Activated naive CD8-positive, alpha-beta T cell treated with anti-CD3 and anti-CD28 coated beads, Interleukin-2, amount 10 ng/mL, durations not matched to agents 7 days and 5 days (primary cell): ENCODE data around the gene CAP2. TPM values are rescaled to one million over a fixed set of nuclear protein-coding genes. Genes with fewer than 3 reads are reported as not detected.

Experiments
- ATAC-seq: fragments of 150-1000 bp; cut with Tn5 transposase; one replicate; pipeline ENCODE4 v1.10.0; 2021; ENCODE audit warnings: low read depth, moderate library complexity
- POLR2A ChIA-PET: fragments of 350-600 bp; sonication (Branson Sonifier 250); formaldehyde crosslinking; loops from one replicate; lab custom pipeline; 2021; ENCODE audit warnings: antibody characterized with exemption; lab: Charles Lee
- DNase-seq: peaks from one replicate; pipeline ENCODE4 v3.0.0; 2021
- H3K27ac Mint-ChIP-seq: one replicate; pipeline ENCODE4 v1.8.0; 2022; ENCODE audit warnings: mild to moderate bottlenecking, mixed read lengths
- H3K27me3 Mint-ChIP-seq: one replicate; pipeline ENCODE4 v1.8.0; 2022; ENCODE audit warnings: mild to moderate bottlenecking, moderate library complexity, mixed read lengths
- H3K36me3 Mint-ChIP-seq: one replicate; pipeline ENCODE4 v1.8.0; 2021; ENCODE audit warnings: mild to moderate bottlenecking, mixed read lengths
- H3K4me1 Mint-ChIP-seq: one replicate; pipeline ENCODE4 v1.8.0; 2021; ENCODE audit warnings: mixed read lengths
- H3K4me3 Mint-ChIP-seq: one replicate; pipeline ENCODE4 v1.8.0; 2022; ENCODE audit warnings: mild to moderate bottlenecking, moderate library complexity, mixed read lengths
- H3K9me3 Mint-ChIP-seq: one replicate; pipeline ENCODE4 v1.8.0; 2021; ENCODE audit warnings: mixed read lengths
- total RNA-seq, 2 experiments: library from RNA; stranded (reverse); gene quantifications; one replicate each; pipeline ENCODE4 v1.2.3, GENCODE V29; 2021

The CAP2 gene
- total RNA-seq, 2 experiments from 2014 or later, result not detected

DNA sequence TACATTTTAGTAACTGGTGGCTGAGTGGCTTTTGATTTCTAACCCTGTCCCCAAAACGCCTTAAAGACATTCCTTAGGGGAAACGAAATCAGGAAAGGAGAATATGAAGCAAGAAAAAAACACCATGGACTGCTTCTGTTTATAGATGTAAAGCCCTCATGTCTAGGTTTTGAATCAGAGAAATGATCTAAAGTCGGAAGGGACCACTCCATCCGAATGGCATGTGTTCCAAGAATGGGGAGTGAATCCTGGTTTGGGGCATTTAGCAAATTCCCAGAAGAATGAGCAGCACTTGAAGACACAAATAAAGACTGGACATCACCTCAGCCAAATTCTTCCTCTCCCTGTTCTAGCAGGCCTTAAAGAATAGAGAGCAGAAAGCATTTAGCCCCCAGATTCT, 65.6 kb downstream of the CAP2 start:
- ATAC-seq, result no peak
- no peaks in the 10 kb centered on the region for H3K4me1 Mint-ChIP-seq

GRCh38 chr6:17460862-17461261, 67.5 kb downstream of the CAP2 start:
- no peak overlapping the region for H3K4me3 Mint-ChIP-seq
- H3K27ac Mint-ChIP-seq, result no peak overlapping the region
- H3K36me3 Mint-ChIP-seq, result no peaks in the 10 kb centered on the region
- no peak for ATAC-seq
- POLR2A ChIA-PET, result no interaction called here
- no peaks in the 10 kb centered on the region for H3K4me1 Mint-ChIP-seq
- H3K27me3 Mint-ChIP-seq, result peaks cover 9% of the 10 kb centered on the region
- no peak for DNase-seq
- no peaks in the 10 kb centered on the region for H3K9me3 Mint-ChIP-seq

More for the DNA sequence above, 65.6 kb downstream of the CAP2 start:
- H3K36me3 Mint-ChIP-seq, result no peaks in the 10 kb centered on the region
- H3K27me3 Mint-ChIP-seq, result peaks cover 9% of the 10 kb centered on the region
- POLR2A ChIA-PET, result no interaction called here
- H3K4me3 Mint-ChIP-seq, result no peak overlapping the region
- DNase-seq, result no peak
- H3K9me3 Mint-ChIP-seq, result no peaks in the 10 kb centered on the region
- no peak overlapping the region for H3K27ac Mint-ChIP-seq

GRCh38 chr6:17466147-17466546, 72.8 kb downstream of the CAP2 start:
- H3K4me1 Mint-ChIP-seq, result no peaks in the 10 kb centered on the region
- H3K27me3 Mint-ChIP-seq, result peaks cover 5% of the 10 kb centered on the region
- no peak for DNase-seq
- POLR2A ChIA-PET, result no interaction called here
- no peaks in the 10 kb centered on the region for H3K9me3 Mint-ChIP-seq
- H3K36me3 Mint-ChIP-seq, result no peaks in the 10 kb centered on the region
- H3K4me3 Mint-ChIP-seq, result no peak overlapping the region
- ATAC-seq, result no peak
- no peak overlapping the region for H3K27ac Mint-ChIP-seq

DNA sequence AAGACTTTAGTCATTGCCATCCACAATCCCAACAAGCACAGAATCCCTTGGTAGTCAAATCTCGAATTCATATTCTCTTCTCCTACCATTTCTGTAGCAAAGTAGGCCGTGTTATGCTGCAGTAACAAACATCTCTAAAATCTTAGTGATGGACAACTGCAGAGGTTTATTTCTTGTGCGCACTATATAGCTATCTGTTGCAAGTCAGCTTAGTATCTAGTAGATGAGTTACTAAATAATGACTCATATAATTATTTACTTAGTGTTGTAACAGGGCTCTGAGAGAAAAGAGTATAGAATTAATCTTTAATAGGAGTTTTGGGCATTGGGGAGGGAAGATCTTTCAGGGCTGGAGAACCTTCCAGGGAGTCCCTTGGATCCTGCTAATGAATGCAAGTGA, 73.3 kb downstream of the CAP2 start:
- H3K36me3 Mint-ChIP-seq, result no peaks in the 10 kb centered on the region
- DNase-seq, result no peak
- POLR2A ChIA-PET, result no interaction called here
- no peak overlapping the region for H3K4me3 Mint-ChIP-seq
- no peak overlapping the region for H3K27ac Mint-ChIP-seq
- no peak for ATAC-seq
- peaks cover 5% of the 10 kb centered on the region for H3K27me3 Mint-ChIP-seq
- no peaks in the 10 kb centered on the region for H3K9me3 Mint-ChIP-seq
- no peaks in the 10 kb centered on the region for H3K4me1 Mint-ChIP-seq

GRCh38 chr6:17469006-17469832, 75.8 kb downstream of the CAP2 start:
- H3K36me3 Mint-ChIP-seq, result no peaks in the 10 kb centered on the region
- ATAC-seq, result no peak
- no peaks in the 10 kb centered on the region for H3K9me3 Mint-ChIP-seq
- H3K27me3 Mint-ChIP-seq, result peaks cover 5% of the 10 kb centered on the region
- no peaks in the 10 kb centered on the region for H3K4me1 Mint-ChIP-seq
- DNase-seq, result no peak
- H3K4me3 Mint-ChIP-seq, result no peak overlapping the region
- H3K27ac Mint-ChIP-seq, result no peak overlapping the region
- POLR2A ChIA-PET, result no interaction called here

DNA sequence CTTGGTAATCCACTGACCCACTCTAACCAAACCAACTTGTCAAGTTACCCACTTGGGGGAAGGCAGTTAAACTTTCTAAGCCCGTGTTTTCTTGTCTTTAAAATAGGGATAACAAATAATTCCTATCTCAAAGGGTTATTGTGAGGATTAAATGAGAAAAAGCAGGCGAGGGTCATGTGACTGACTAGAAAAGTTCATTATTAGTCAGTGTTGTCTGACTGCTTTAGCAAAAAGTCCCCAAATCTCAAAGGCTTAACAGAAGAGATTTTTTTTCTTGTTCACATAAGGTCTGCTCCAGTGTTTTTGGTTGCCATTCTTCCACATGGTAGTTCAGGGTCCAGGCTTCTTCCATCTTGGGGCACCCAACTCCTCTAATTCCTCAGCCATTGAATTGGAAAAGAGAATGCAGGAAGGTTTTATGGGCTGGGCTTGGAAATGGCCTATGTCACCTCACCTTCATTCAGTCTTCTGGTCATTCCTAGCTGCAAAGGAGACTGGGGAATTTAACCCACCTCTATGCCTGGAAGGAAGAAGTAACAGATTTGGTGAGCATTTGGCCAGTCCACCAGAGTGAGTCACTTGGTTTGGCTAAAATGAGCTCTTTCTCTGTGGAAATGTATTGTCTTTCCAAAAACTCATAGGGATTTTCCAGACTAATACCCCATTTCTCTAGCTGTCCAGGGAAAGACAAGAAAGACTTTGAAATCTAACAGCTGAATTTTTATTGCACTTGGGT, 77.0 kb downstream of the CAP2 start:
- H3K9me3 Mint-ChIP-seq, result no peaks in the 10 kb centered on the region
- POLR2A ChIA-PET, result no interaction called here
- no peak overlapping the region for H3K4me3 Mint-ChIP-seq
- no peaks in the 10 kb centered on the region for H3K4me1 Mint-ChIP-seq
- H3K27me3 Mint-ChIP-seq, result peaks cover 5% of the 10 kb centered on the region
- DNase-seq, result no peak
- no peak for ATAC-seq
- no peaks in the 10 kb centered on the region for H3K36me3 Mint-ChIP-seq
- no peak overlapping the region for H3K27ac Mint-ChIP-seq

- no peaks in the 10 kb centered on the region for H3K4me1 Mint-ChIP-seq
- H3K36me3 Mint-ChIP-seq, result no peaks in the 10 kb centered on the region
- no peak for ATAC-seq
- no peak overlapping the region for H3K27ac Mint-ChIP-seq
- H3K27me3 Mint-ChIP-seq, result peaks cover 4% of the 10 kb centered on the region
- no peaks in the 10 kb centered on the region for H3K9me3 Mint-ChIP-seq
- DNase-seq, result no peak
- H3K4me3 Mint-ChIP-seq, result no peak overlapping the region
- POLR2A ChIA-PET, result no interaction called here
These were observed 77.5 kb downstream of the CAP2 start for GRCh38 chr6:17470938-17471327.

- ATAC-seq, result no peak
- POLR2A ChIA-PET, result no interaction called here
- peaks cover 4% of the 10 kb centered on the region for H3K27me3 Mint-ChIP-seq
- no peak for DNase-seq
- no peak overlapping the region for H3K27ac Mint-ChIP-seq
- H3K36me3 Mint-ChIP-seq, result no peaks in the 10 kb centered on the region
- no peaks in the 10 kb centered on the region for H3K9me3 Mint-ChIP-seq
- no peak overlapping the region for H3K4me3 Mint-ChIP-seq
- H3K4me1 Mint-ChIP-seq, result no peaks in the 10 kb centered on the region
These were observed 79.3 kb downstream of the CAP2 start for GRCh38 chr6:17472653-17473183.

- H3K27me3 Mint-ChIP-seq, result peaks cover 2% of the 10 kb centered on the region
- no peaks in the 10 kb centered on the region for H3K9me3 Mint-ChIP-seq
- ATAC-seq (no peak), DNase-seq (no peak)
- H3K4me1 Mint-ChIP-seq, result no peaks in the 10 kb centered on the region
- H3K27ac Mint-ChIP-seq, result no peak overlapping the region
- no peak overlapping the region for H3K4me3 Mint-ChIP-seq
- POLR2A ChIA-PET, result no interaction called here
- no peaks in the 10 kb centered on the region for H3K36me3 Mint-ChIP-seq
These were observed 80.2 kb downstream of the CAP2 start for GRCh38 chr6:17473554-17473953.

GRCh38 chr6:17474289-17474688, 80.9 kb downstream of the CAP2 start:
- Mint-ChIP-seq H3K4me3 (no peak overlapping the region), H3K36me3 (no peaks in the 10 kb centered on the region), H3K9me3 (no peaks in the 10 kb centered on the region), H3K27me3 (peaks cover 2% of the 10 kb centered on the region), H3K4me1 (no peaks in the 10 kb centered on the region), H3K27ac (no peak overlapping the region)
- ATAC-seq, result no peak
- POLR2A ChIA-PET, result no interaction called here
- no peak for DNase-seq

GRCh38 chr6:17475606-17476244, 82.3 kb downstream of the CAP2 start:
- Mint-ChIP-seq H3K27me3 (peaks cover 2% of the 10 kb centered on the region), H3K36me3 (no peaks in the 10 kb centered on the region), H3K9me3 (no peaks in the 10 kb centered on the region), H3K27ac (no peak overlapping the region), H3K4me1 (no peaks in the 10 kb centered on the region), H3K4me3 (no peak overlapping the region)
- DNase-seq (no peak), ATAC-seq (no peak)
- POLR2A ChIA-PET, result no interaction called here

GRCh38 chr6:17476511-17476910, 83.1 kb downstream of the CAP2 start:
- Mint-ChIP-seq H3K27ac (no peak overlapping the region), H3K27me3 (peaks cover 2% of the 10 kb centered on the region), H3K4me1 (no peaks in the 10 kb centered on the region), H3K9me3 (no peaks in the 10 kb centered on the region), H3K36me3 (no peaks in the 10 kb centered on the region), H3K4me3 (no peak overlapping the region)
- ATAC-seq (no peak), DNase-seq (no peak)
- POLR2A ChIA-PET, result no interaction called here

- Mint-ChIP-seq H3K36me3 (no peaks in the 10 kb centered on the region), H3K4me3 (no peak overlapping the region), H3K9me3 (no peaks in the 10 kb centered on the region), H3K27ac (no peak overlapping the region), H3K27me3 (peaks cover 5% of the 10 kb centered on the region), H3K4me1 (no peaks in the 10 kb centered on the region)
- ATAC-seq, result no peak
- POLR2A ChIA-PET, result no interaction called here
- DNase-seq, result no peak
These were observed 84.0 kb downstream of the CAP2 start for GRCh38 chr6:17477356-17477755.
